ENCODE results near the gene CELF2.

DNA sequence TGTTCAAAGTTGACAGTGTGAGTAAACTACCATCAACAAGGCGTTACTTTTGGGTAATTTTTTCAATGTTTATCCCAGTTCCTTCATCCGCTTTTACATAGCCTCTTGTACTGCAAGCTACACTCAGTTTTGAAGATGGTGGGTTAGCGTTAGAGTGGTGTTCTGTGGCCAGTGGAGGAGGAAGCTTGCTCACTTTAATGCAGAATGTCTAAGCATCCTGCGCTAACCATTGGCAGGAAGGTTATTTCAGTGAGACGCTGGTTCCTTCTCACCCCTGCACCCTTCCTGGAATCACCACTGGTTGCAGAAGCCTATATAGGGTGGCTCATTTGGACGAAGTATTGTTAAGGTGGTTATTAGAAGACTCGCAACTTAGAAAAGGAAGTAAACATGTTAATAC is 159.1 kb downstream of the CELF2 start:
- TF ChIP-seq ARNTL (CRISPR knock-in tag; IDR thresholded peaks at IDR 0.05; ENCODE audit: borderline replicate concordance, low read depth) (no peak), PPARA (CRISPR knock-in tag; IDR thresholded peaks at IDR 0.05; ENCODE audit: borderline replicate concordance) (no peak), ZFP30 (CRISPR knock-in tag; IDR thresholded peaks at IDR 0.05) (no peak), ZFP3 (CRISPR knock-in tag; IDR thresholded peaks at IDR 0.05) (no peak), ZNF565 (CRISPR knock-in tag; conservative IDR thresholded peaks at IDR 0.05; ENCODE audit: low read depth) (no peak), RARB (CRISPR knock-in tag; IDR thresholded peaks at IDR 0.05) (no peak), ISL1 (CRISPR knock-in tag; IDR thresholded peaks at IDR 0.05) (no peak)
- TF ChIP-seq, protein P1, sequence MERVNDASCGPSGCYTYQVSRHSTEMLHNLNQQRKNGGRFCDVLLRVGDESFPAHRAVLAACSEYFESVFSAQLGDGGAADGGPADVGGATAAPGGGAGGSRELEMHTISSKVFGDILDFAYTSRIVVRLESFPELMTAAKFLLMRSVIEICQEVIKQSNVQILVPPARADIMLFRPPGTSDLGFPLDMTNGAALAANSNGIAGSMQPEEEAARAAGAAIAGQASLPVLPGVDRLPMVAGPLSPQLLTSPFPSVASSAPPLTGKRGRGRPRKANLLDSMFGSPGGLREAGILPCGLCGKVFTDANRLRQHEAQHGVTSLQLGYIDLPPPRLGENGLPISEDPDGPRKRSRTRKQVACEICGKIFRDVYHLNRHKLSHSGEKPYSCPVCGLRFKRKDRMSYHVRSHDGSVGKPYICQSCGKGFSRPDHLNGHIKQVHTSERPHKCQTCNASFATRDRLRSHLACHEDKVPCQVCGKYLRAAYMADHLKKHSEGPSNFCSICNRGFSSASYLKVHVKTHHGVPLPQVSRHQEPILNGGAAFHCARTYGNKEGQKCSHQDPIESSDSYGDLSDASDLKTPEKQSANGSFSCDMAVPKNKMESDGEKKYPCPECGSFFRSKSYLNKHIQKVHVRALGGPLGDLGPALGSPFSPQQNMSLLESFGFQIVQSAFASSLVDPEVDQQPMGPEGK (CRISPR knock-in tag; IDR thresholded peaks at IDR 0.05; ENCODE audit: borderline replicate concordance), result no peak
- TF ChIP-seq, protein P2, sequence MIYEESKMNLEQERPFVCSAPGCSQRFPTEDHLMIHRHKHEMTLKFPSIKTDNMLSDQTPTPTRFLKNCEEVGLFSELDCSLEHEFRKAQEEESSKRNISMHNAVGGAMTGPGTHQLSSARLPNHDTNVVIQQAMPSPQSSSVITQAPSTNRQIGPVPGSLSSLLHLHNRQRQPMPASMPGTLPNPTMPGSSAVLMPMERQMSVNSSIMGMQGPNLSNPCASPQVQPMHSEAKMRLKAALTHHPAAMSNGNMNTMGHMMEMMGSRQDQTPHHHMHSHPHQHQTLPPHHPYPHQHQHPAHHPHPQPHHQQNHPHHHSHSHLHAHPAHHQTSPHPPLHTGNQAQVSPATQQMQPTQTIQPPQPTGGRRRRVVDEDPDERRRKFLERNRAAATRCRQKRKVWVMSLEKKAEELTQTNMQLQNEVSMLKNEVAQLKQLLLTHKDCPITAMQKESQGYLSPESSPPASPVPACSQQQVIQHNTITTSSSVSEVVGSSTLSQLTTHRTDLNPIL (CRISPR knock-in tag; IDR thresholded peaks at IDR 0.05; ENCODE audit: low read depth), result no peak
- TF ChIP-seq, protein P3, sequence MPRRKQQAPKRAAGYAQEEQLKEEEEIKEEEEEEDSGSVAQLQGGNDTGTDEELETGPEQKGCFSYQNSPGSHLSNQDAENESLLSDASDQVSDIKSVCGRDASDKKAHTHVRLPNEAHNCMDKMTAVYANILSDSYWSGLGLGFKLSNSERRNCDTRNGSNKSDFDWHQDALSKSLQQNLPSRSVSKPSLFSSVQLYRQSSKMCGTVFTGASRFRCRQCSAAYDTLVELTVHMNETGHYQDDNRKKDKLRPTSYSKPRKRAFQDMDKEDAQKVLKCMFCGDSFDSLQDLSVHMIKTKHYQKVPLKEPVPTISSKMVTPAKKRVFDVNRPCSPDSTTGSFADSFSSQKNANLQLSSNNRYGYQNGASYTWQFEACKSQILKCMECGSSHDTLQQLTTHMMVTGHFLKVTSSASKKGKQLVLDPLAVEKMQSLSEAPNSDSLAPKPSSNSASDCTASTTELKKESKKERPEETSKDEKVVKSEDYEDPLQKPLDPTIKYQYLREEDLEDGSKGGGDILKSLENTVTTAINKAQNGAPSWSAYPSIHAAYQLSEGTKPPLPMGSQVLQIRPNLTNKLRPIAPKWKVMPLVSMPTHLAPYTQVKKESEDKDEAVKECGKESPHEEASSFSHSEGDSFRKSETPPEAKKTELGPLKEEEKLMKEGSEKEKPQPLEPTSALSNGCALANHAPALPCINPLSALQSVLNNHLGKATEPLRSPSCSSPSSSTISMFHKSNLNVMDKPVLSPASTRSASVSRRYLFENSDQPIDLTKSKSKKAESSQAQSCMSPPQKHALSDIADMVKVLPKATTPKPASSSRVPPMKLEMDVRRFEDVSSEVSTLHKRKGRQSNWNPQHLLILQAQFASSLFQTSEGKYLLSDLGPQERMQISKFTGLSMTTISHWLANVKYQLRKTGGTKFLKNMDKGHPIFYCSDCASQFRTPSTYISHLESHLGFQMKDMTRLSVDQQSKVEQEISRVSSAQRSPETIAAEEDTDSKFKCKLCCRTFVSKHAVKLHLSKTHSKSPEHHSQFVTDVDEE (CRISPR knock-in tag; IDR thresholded peaks at IDR 0.05), result no peak
- TF ChIP-seq, protein P4, sequence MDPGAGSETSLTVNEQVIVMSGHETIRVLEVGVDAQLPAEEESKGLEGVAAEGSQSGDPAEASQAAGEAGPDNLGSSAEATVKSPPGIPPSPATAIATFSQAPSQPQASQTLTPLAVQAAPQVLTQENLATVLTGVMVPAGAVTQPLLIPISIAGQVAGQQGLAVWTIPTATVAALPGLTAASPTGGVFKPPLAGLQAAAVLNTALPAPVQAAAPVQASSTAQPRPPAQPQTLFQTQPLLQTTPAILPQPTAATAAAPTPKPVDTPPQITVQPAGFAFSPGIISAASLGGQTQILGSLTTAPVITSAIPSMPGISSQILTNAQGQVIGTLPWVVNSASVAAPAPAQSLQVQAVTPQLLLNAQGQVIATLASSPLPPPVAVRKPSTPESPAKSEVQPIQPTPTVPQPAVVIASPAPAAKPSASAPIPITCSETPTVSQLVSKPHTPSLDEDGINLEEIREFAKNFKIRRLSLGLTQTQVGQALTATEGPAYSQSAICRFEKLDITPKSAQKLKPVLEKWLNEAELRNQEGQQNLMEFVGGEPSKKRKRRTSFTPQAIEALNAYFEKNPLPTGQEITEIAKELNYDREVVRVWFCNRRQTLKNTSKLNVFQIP (CRISPR knock-in tag; IDR thresholded peaks at IDR 0.05; ENCODE audit: borderline replicate concordance, low read depth), result no peak

Data from SK-N-SH treated with all-trans-retinoic acid at 6 μM for 48 hours (cell line).